Measurements from ENCODE around the gene MAGED2. TPM values are rescaled to one million over a fixed set of nuclear protein-coding genes. Genes with fewer than 3 reads are reported as not detected.

Gene MAGED2
- total and polyA plus RNA-seq, 10 of the 15 experiments (the other 5 are each of a cell fraction or from before 2014, with no cell fraction given) = 25.6 to 47.8 (median 38.4) TPM

DNA sequence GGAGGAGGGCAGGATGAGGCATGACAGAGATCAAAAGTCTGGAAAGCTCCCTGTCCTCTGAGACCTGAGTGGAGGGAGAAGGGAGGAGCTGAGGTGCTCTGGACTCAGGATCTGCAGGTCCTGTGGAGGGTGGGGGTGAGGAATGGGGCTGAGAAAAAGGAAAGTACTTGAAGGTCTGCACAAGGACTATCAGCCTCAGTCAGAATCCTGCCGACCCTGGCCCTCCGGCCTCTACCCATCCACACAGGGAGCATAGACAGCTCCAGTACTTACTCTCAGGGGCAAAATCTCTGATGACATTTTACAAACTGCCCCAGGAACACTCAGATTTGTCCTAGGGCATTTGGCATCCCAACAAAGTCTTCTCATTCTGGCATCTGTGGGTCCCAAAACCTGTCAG lies 8.5 kb upstream of the MAGED2 start (continued):
- TF ChIP-seq LARP7 (IDR thresholded peaks at IDR 0.05) (no peak), BACH1 (IDR thresholded peaks at IDR 0.05; ENCODE audit: borderline replicate concordance) (no peak), KDM1A (IDR thresholded peaks at IDR 0.05; ENCODE audit: borderline replicate concordance) (no peak), FOXK2 (IDR thresholded peaks at IDR 0.05) (no peak), CHD2 (IDR thresholded peaks at IDR 0.05; ENCODE audit: borderline replicate concordance, low read depth, low read length) (no peak), RFX5 (IDR thresholded peaks at IDR 0.05; ENCODE audit: low read depth, low read length) (no peak), YY1 (IDR thresholded peaks at IDR 0.05; ENCODE audit: low read depth, low read length) (no peak), EZH2 (IDR thresholded peaks at IDR 0.05; ENCODE audit: borderline replicate concordance, control insufficient read depth, low read depth, low read length) (no peak), NFYA (IDR thresholded peaks at IDR 0.05; ENCODE audit: borderline replicate concordance, low read depth, low read length) (no peak)
- TF ChIP-seq, protein P1, sequence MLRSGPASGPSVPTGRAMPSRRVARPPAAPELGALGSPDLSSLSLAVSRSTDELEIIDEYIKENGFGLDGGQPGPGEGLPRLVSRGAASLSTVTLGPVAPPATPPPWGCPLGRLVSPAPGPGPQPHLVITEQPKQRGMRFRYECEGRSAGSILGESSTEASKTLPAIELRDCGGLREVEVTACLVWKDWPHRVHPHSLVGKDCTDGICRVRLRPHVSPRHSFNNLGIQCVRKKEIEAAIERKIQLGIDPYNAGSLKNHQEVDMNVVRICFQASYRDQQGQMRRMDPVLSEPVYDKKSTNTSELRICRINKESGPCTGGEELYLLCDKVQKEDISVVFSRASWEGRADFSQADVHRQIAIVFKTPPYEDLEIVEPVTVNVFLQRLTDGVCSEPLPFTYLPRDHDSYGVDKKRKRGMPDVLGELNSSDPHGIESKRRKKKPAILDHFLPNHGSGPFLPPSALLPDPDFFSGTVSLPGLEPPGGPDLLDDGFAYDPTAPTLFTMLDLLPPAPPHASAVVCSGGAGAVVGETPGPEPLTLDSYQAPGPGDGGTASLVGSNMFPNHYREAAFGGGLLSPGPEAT (IDR thresholded peaks at IDR 0.05; ENCODE audit: low read depth) = no peak

GRCh38 chrX:54808109-54808604 lies 612 bp downstream of the MAGED2 start:
- Histone ChIP-seq H3K4me2 (ENCODE audit: control insufficient read depth, insufficient read depth) (peak overlapping the region; percentile 68), H3K36me3 (ENCODE audit: control insufficient read depth in 2 of 2, insufficient read depth in 2 of 2, low read length in 1 of 2) (no peaks in the 10 kb centered on the region), H3K4me1 (ENCODE audit: control insufficient read depth, insufficient read depth, low read length) (no peaks in the 10 kb centered on the region), H4K20me1 (ENCODE audit: control insufficient read depth, insufficient read depth) (no peaks in the 10 kb centered on the region), H3K27me3 (replicated peaks in 1 of 2; ENCODE audit: control insufficient read depth in 2 of 2, insufficient read depth in 2 of 2, low read length in 1 of 2) (no peaks in the 10 kb centered on the region), H3K4me3 (peak overlapping the region; percentile 71), H3K79me2 (ENCODE audit: control insufficient read depth, insufficient read depth, low read length) (no peaks in the 10 kb centered on the region; the same call in 1 of the 2 replicates), H3K27ac (ENCODE audit: control insufficient read depth, insufficient read depth) (peak overlapping the region; percentile 50), H3K9me3 (replicated peaks; ENCODE audit: control insufficient read depth, insufficient read depth, low read length) (no peaks in the 10 kb centered on the region; the same call in 2 of the 3 replicates), H2AFZ (ENCODE audit: control insufficient read depth, low read depth, low read length) (peak overlapping the region; percentile 57), H3K9ac (ENCODE audit: control insufficient read depth, insufficient read depth, low read length) (peak overlapping the region; percentile 71)
- DNase-seq (ENCODE audit: low read depth, low spot score) (no peak), FAIRE-seq (no peak), ATAC-seq (peak; percentile 65)
- 29% methylated on average over 19 of the region's 23 CpGs for WGBS (ENCODE audit: insufficient coverage, insufficient replicate concordance, low lambda C conversion rate, missing lambda C conversion rate)
- intact Hi-C loops (cut with micrococcal nuclease; ENCODE audit: unreplicated experiment) (loop anchor here (5.0 kb wide), 1 partner anchor 194 kb away; the partner anchor contains the start of gene APEX2), in situ Hi-C loops (cut with MboI) (no loop called here)
- SMC1A ChIA-PET (ENCODE audit: uncharacterized antibody, unreplicated experiment) = interaction anchor here (0.8 kb wide), 1 partner anchor 230 kb away, joined by 3 read pairs; no protein-coding TSS in a partner anchor
- CTCF ChIA-PET = interaction anchor here (0.7 kb wide), 1 partner anchor 167 kb away, joined by 3 read pairs; no protein-coding TSS in a partner anchor
- no TSS peak for BruUV-seq (replicated peaks)
- POLR2A ChIA-PET = no interaction called here
- RAD21 ChIA-PET (ENCODE audit: unreplicated experiment) = interaction anchor here (2.3 kb wide), 1 partner anchor 169 kb away, joined by 14 read pairs; no protein-coding TSS in a partner anchor
- TF ChIP-seq, protein P2, sequence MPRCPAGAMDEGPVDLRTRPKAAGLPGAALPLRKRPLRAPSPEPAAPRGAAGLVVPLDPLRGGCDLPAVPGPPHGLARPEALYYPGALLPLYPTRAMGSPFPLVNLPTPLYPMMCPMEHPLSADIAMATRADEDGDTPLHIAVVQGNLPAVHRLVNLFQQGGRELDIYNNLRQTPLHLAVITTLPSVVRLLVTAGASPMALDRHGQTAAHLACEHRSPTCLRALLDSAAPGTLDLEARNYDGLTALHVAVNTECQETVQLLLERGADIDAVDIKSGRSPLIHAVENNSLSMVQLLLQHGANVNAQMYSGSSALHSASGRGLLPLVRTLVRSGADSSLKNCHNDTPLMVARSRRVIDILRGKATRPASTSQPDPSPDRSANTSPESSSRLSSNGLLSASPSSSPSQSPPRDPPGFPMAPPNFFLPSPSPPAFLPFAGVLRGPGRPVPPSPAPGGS (IDR thresholded peaks at IDR 0.05; ENCODE audit: borderline replicate concordance, insufficient read depth, low read depth, low read length, poor library complexity, severe bottlenecking) = no peak
- peak; percentile 65; the same call in 1 of the 2 replicates for TF ChIP-seq ZBTB40 (IDR thresholded peaks at IDR 0.05; ENCODE audit: borderline replicate concordance)
- no peak for TF ChIP-seq SP1 (IDR thresholded peaks at IDR 0.05; ENCODE audit: low read depth, low read length)
- TF ChIP-seq CEBPB (IDR thresholded peaks at IDR 0.05; ENCODE audit: borderline replicate concordance in 1 of 2, low read depth in 2 of 2, low read length in 2 of 2) = no peak
- no peak for TF ChIP-seq SREBF2 (IDR thresholded peaks at IDR 0.05; ENCODE audit: low read length)
- no peak for TF ChIP-seq SUPT20H (IDR thresholded peaks at IDR 0.05; ENCODE audit: borderline replicate concordance, control insufficient read depth, low read depth, low read length)
- no peak for TF ChIP-seq LARP7 (IDR thresholded peaks at IDR 0.05)

Measured in GM12878 (cell line).